Sigmoid colon (tissue), 4 donors: ENCODE data around the gene BORCS5.

Experiments
- POLR2A ChIP-seq, 2 donors: fragments of 450-650 bp; IDR thresholded peaks; one replicate each; pipeline ENCODE4 v1.6.1; 2016; ENCODE audit warnings: antibody characterized with exemption in 2 of 2, mild to moderate bottlenecking in 2 of 2, moderate library complexity in 2 of 2
- POLR2AphosphoS5 ChIP-seq, 4 donors: sonication (generic); formaldehyde crosslinking; IDR thresholded peaks; one replicate each; pipeline ENCODE4 v1.6.1; 2017; ENCODE audit warnings: antibody characterized with exemption in 4 of 4

GRCh38 chr12:12483438-12483837 is 126.6 kb downstream of the BORCS5 start:
- TF ChIP-seq POLR2A (IDR thresholded peaks at IDR 0.05) (no peak), POLR2AphosphoS5 (IDR thresholded peaks at IDR 0.05) (no peak)
